Astrocyte of the cerebellum (primary cell): ENCODE results near the gene FOXC2.

Experiments used
- DNase-seq: peaks from one replicate; pipeline ENCODE4 v3.0.0-alpha.2; 2011; ENCODE audit warnings: low read depth
- H3K4me3 ChIP-seq: 2 replicates; pipeline ENCODE4 v1.5.1; 2011; ENCODE audit warnings: mild to moderate bottlenecking, low read depth, low read length, moderate library complexity
- CTCF ChIP-seq: IDR thresholded peaks from 2 replicates; pipeline ENCODE4 v1.5.1; 2012; ENCODE audit warnings: low read length, low read depth, moderate library complexity, mild to moderate bottlenecking; ENCODE audit errors: missing control alignments
- in situ Hi-C: cut with HindIII; loops from 2 replicates; pipeline ENCODE4 v1.10.0; 2017; ENCODE audit warnings: low sequenced_read_pairs

FOXC2 gene

GRCh38 chr16:86540894-86541293 is 25.7 kb upstream of the FOXC2 start:
- DNase-seq, result no peak
- in situ Hi-C loops, result no loop called here
- no peak for TF ChIP-seq CTCF
- no peak overlapping the region for H3K4me3 ChIP-seq

- no peak overlapping the region for H3K4me3 ChIP-seq
- TF ChIP-seq CTCF, result no peak
- DNase-seq, result no peak
- in situ Hi-C loops, result no loop called here
Observed at GRCh38 chr16:86541560-86541959, 25.1 kb upstream of the FOXC2 start.

- no peak overlapping the region for H3K4me3 ChIP-seq
- DNase-seq, result no peak
- in situ Hi-C loops, result no loop called here
- no peak for TF ChIP-seq CTCF
Observed at GRCh38 chr16:86542756-86543750, 23.6 kb upstream of the FOXC2 start.

- H3K4me3 ChIP-seq, result no peak overlapping the region
- in situ Hi-C loops, result no loop called here
- no peak for TF ChIP-seq CTCF
- no peak for DNase-seq
Observed at GRCh38 chr16:86545481-86545880, 21.1 kb upstream of the FOXC2 start.

GRCh38 chr16:86545954-86546637 is 20.5 kb upstream of the FOXC2 start:
- DNase-seq, result no peak
- in situ Hi-C loops, result no loop called here
- TF ChIP-seq CTCF, result no peak
- no peak overlapping the region for H3K4me3 ChIP-seq

- H3K4me3 ChIP-seq, result no peak overlapping the region
- in situ Hi-C loops, result no loop called here
- TF ChIP-seq CTCF, result no peak
- DNase-seq, result no peak
Observed at GRCh38 chr16:86546638-86547013, 20.0 kb upstream of the FOXC2 start.
